IMR-90 (cell line): Measurements from ENCODE around the gene RAI1. TPM values are rescaled to one million over a fixed set of nuclear protein-coding genes. Genes with fewer than 3 reads are reported as not detected.
A peak's percentile ranks its signal among the peaks of the same experiment; 100 is the strongest.

ENCODE experiments used
- ATAC-seq: fragments of 200-7000 bp; cut with Tn5 transposase; 2 replicates; pipeline ENCODE4 v1.9.1; 2020; ENCODE audit warnings: low read depth, mild to moderate bottlenecking, moderate library complexity
- BruUV-seq: library from RNA; stranded (reverse); fragments of 400-500 nt; replicated peaks from 2 replicates; lab custom pipeline; 2021; lab: Mats Ljungman, UMichigan
- CTCF ChIA-PET: fragments of 300-600 bp; formaldehyde crosslinking; extraction: SDS; loops from one replicate; lab custom pipeline; 2021; ENCODE audit warnings: antibody characterized with exemption; lab: Yijun Ruan, JAX
- POLR2A ChIA-PET: fragments of 300-600 bp; sonication (Branson Sonifier 250); formaldehyde crosslinking; loops from one replicate; lab custom pipeline; 2022; ENCODE audit warnings: antibody characterized with exemption; ENCODE audit not compliant: unreplicated experiment; lab: Charles Lee
- DNase-seq: peaks from one replicate; pipeline ENCODE4 v3.0.0; 2013
- H2AFZ ChIP-seq: replicated peaks from 2 replicates; pipeline ENCODE3; 2013; ENCODE audit warnings: low read length, mild to moderate bottlenecking; ENCODE audit not compliant: poor library complexity
- H2AK5ac ChIP-seq: 2 replicates; pipeline ENCODE4 v1.6.1; 2013; ENCODE audit warnings: low read depth, low read length, inconsistent platforms
- H2AK9ac ChIP-seq: replicated peaks from 2 replicates; pipeline ENCODE3; 2013; ENCODE audit warnings: mild to moderate bottlenecking, low read depth, low read length, moderate library complexity; ENCODE audit not compliant: poor library complexity
- H2BK120ac ChIP-seq: 2 replicates; pipeline ENCODE4 v1.6.1; 2013; ENCODE audit warnings: low read depth, low read length, inconsistent platforms
- H2BK15ac ChIP-seq: 3 replicates; pipeline ENCODE4 v1.6.1; 2013; ENCODE audit warnings: low read depth, low read length, inconsistent platforms
- H2BK20ac ChIP-seq: 2 replicates; pipeline ENCODE4 v1.6.1; 2013; ENCODE audit warnings: low read depth, mild to moderate bottlenecking, inconsistent platforms, low read length, moderate library complexity
- H2BK5ac ChIP-seq: 2 replicates; pipeline ENCODE4 v1.6.1; 2013; ENCODE audit warnings: mild to moderate bottlenecking, low read depth, low read length, inconsistent platforms; ENCODE audit not compliant: poor library complexity, severe bottlenecking
- H3K14ac ChIP-seq: replicated peaks from 2 replicates; pipeline ENCODE4 v1.6.1; 2013; ENCODE audit warnings: low read depth, low read length, inconsistent platforms
- H3K18ac ChIP-seq: 2 replicates; pipeline ENCODE4 v1.6.1; 2013; ENCODE audit warnings: low read depth, low read length, control low read depth
- H3K23ac ChIP-seq: 2 replicates; pipeline ENCODE4 v1.6.1; 2013; ENCODE audit warnings: low read depth, low read length, inconsistent platforms
- H3K27ac ChIP-seq: 2 replicates; pipeline ENCODE4 v1.5.1; 2013; ENCODE audit warnings: mild to moderate bottlenecking, control low read depth, low read length; ENCODE audit not compliant: insufficient read depth
- H3K27me3 ChIP-seq: 2 replicates; pipeline ENCODE4 v1.6.1; 2013; ENCODE audit warnings: low read length; ENCODE audit not compliant: control insufficient read depth, insufficient read depth
- H3K36me3 ChIP-seq: 2 replicates; pipeline ENCODE4 v1.6.1; 2013; ENCODE audit warnings: low read length, mixed read lengths; ENCODE audit not compliant: control insufficient read depth, insufficient read depth
- H3K4ac ChIP-seq: 2 replicates; pipeline ENCODE4 v1.6.1; 2013; ENCODE audit warnings: low read depth, low read length, inconsistent platforms
- H3K4me1 ChIP-seq: 2 replicates; pipeline ENCODE4 v1.6.1; 2013; ENCODE audit warnings: low read length, mixed read lengths; ENCODE audit not compliant: control insufficient read depth, insufficient read depth
- H3K4me2 ChIP-seq: 2 replicates; pipeline ENCODE4 v1.6.1; 2013; ENCODE audit warnings: low read depth, mild to moderate bottlenecking, control low read depth, low read length, moderate library complexity
- H3K4me3 ChIP-seq: 2 replicates; pipeline ENCODE4 v1.5.1; 2013; ENCODE audit warnings: low read depth, mild to moderate bottlenecking, control low read depth, low read length, moderate library complexity; ENCODE audit not compliant: insufficient read depth
- H3K56ac ChIP-seq: 2 replicates; pipeline ENCODE4 v1.6.1; 2013; ENCODE audit warnings: low read length, inconsistent platforms; ENCODE audit not compliant: insufficient read depth; ENCODE audit errors: extremely low read depth
- H3K79me1 ChIP-seq, 2 experiments: 2 replicates each; pipeline ENCODE4 v1.6.1; 2013; ENCODE audit warnings: low read length in 2 of 2, inconsistent platforms in 1 of 2, low read depth in 1 of 2
- H3K9ac ChIP-seq: 2 replicates; pipeline ENCODE4 v1.6.1; 2013; ENCODE audit warnings: low read depth, low read length, control low read depth
- H3K9me1 ChIP-seq: 2 replicates; pipeline ENCODE4 v1.6.1; 2013; ENCODE audit warnings: low read length, inconsistent platforms; ENCODE audit not compliant: insufficient read depth
- H3K9me3 ChIP-seq: 2 replicates; pipeline ENCODE4 v1.6.1; 2013; ENCODE audit warnings: low read length; ENCODE audit not compliant: control insufficient read depth, insufficient read depth
- H4K20me1 ChIP-seq: 2 replicates; pipeline ENCODE4 v1.6.1; 2013; ENCODE audit warnings: low read length, inconsistent platforms; ENCODE audit not compliant: insufficient read depth
- H4K5ac ChIP-seq: 2 replicates; pipeline ENCODE4 v1.6.1; 2013; ENCODE audit warnings: mild to moderate bottlenecking, low read depth, low read length, control low read depth
- H4K8ac ChIP-seq, 2 experiments: 2 replicates each; pipeline ENCODE4 v1.6.1; 2013; ENCODE audit warnings: low read depth in 2 of 2, low read length in 2 of 2, control low read depth in 1 of 2, inconsistent platforms in 1 of 2
- H4K91ac ChIP-seq: 2 replicates; pipeline ENCODE4 v1.6.1; 2013; ENCODE audit warnings: low read depth, low read length, inconsistent platforms; ENCODE audit not compliant: insufficient read depth
- CEBPB ChIP-seq: IDR thresholded peaks from 2 replicates; pipeline ENCODE4 v1.6.1; 2012; ENCODE audit warnings: low read depth, low read length, improper control_type of control experiment
- CTCF ChIP-seq: conservative IDR thresholded peaks from 2 replicates; pipeline ENCODE4 v1.5.1; 2012; ENCODE audit warnings: mild to moderate bottlenecking, low read depth, low read length, improper control_type of control experiment
- FOS ChIP-seq: fragments of 150-350 bp; IDR thresholded peaks from 2 replicates; pipeline ENCODE4 v1.6.1; 2016; ENCODE audit warnings: low read depth, low read length
- MAZ ChIP-seq: IDR thresholded peaks from 2 replicates; pipeline ENCODE4 v1.6.1; 2012; ENCODE audit warnings: low read depth, mild to moderate bottlenecking, low read length, improper control_type of control experiment, moderate library complexity, borderline replicate concordance
- POLR2A ChIP-seq: IDR thresholded peaks from 2 replicates; pipeline ENCODE4 v1.6.1; 2012; ENCODE audit warnings: mild to moderate bottlenecking, low read depth, low read length
- RCOR1 ChIP-seq: IDR thresholded peaks from 2 replicates; pipeline ENCODE4 v1.6.1; 2012; ENCODE audit warnings: mild to moderate bottlenecking, low read length, improper control_type of control experiment; ENCODE audit not compliant: insufficient replicate concordance
- USF2 ChIP-seq: fragments of 150-350 bp; IDR thresholded peaks from 2 replicates; pipeline ENCODE4 v1.6.1; 2017; ENCODE audit warnings: mild to moderate bottlenecking, antibody characterized with exemption, low read length, low read depth
- WGBS, 2 experiments: methylation state at CpG; one replicate each; pipeline versions ENCODE4 v1.1.5 to v1.1.7; 2013; ENCODE audit warnings: missing lambda C conversion rate in 2 of 2; ENCODE audit not compliant: insufficient read length in 1 of 2; ENCODE audit errors: extremely low coverage in 2 of 2; 5-methylcytosine and 5-hydroxymethylcytosine counted together
- dilution Hi-C: fragments of 300-500 bp; cut with HindIII; formaldehyde crosslinking; loops from one replicate; pipeline ENCODE4 v1.14.3; 2018; ENCODE audit warnings: low sequenced_read_pairs; ENCODE audit not compliant: unreplicated experiment
- in situ Hi-C: fragments of 300-500 bp; cut with MboI; formaldehyde crosslinking; loops from 3 replicates; pipeline ENCODE4 v1.14.3; 2019; ENCODE audit warnings: low sequenced_read_pairs, inconsistent platforms, mixed read lengths
- intact Hi-C: fragments of 100-400 bp; cut with micrococcal nuclease; formaldehyde crosslinking; loops from 2 replicates; pipeline ENCODE4 v1.10.0; 2022
- polyA plus RNA-seq, 3 experiments: library from polyadenylated mRNA; depleted of rRNA; stranded (reverse); fragments of >200 nt; gene quantifications; 2 replicates each; pipeline ENCODE4 v1.2.3, GENCODE V29; 2012; ENCODE audit warnings: low replicate concordance in 1 of 3
- total RNA-seq: library from RNA; depleted of rRNA; stranded (reverse); fragments of >200 nt; gene quantifications from 2 replicates; pipeline ENCODE4 v1.2.3, GENCODE V29; 2012

Gene RAI1
- total and polyA plus RNA-seq, 2 of the 4 experiments (the other 2 are of a cell fraction) = 1.8 to 10.5 TPM

- Histone ChIP-seq H3K27ac (peak overlapping the region; percentile 86), H3K4me1 (peaks cover 75% of the 10 kb centered on the region), H3K23ac (peak overlapping the region; percentile 50), H2BK20ac (0 out of 2 replicates have a peak overlapping the region, but pooled peaks have one; percentile 20), H4K20me1 (peaks cover 97% of the 10 kb centered on the region), H2AFZ (no peak overlapping the region), H4K8ac (peak overlapping the region; percentile 77 to 84), H3K4ac (peak overlapping the region; percentile 91), H3K79me1 (peaks cover 37 to 93% of the 10 kb centered on the region in 2 experiments), H3K36me3 (peaks cover 2% of the 10 kb centered on the region; the same call in 1 of the 2 replicates), H2AK9ac (peak overlapping the region; percentile 91), H3K9me3 (no peaks in the 10 kb centered on the region), H3K9ac (no peak overlapping the region), H2AK5ac (peak overlapping the region; percentile 84), H4K91ac (peak overlapping the region; percentile 70), H3K9me1 (peaks cover 63% of the 10 kb centered on the region), H3K18ac (peak overlapping the region; percentile 26; the same call in 1 of the 2 replicates), H3K56ac (peak overlapping the region; percentile 24; the same call in 1 of the 2 replicates), H4K5ac (peak overlapping the region; percentile 66; the same call in 1 of the 2 replicates), H2BK5ac (peak overlapping the region; percentile 88), H2BK15ac (no peak overlapping the region), H3K4me3 (no peak overlapping the region), H3K14ac (peak overlapping the region; percentile 46), H3K27me3 (no peaks in the 10 kb centered on the region), H2BK120ac (peak overlapping the region; percentile 5), H3K4me2 (no peak overlapping the region)
- DNase-seq = no peak
- 50% methylated on average over 1 of the region's 7 CpGs; no CpG with 5 or more reads in 1 of the 2 experiments for WGBS, 2 experiments
- intact Hi-C loops (no loop called here), in situ Hi-C loops (no loop called here), dilution Hi-C loops (no loop called here)
- no peak; the same call in 1 of the 2 replicates for ATAC-seq
- ChIA-PET POLR2A (no interaction called here), CTCF (no interaction called here)
- TF ChIP-seq RCOR1 = no peak
- TF ChIP-seq USF2 = no peak
- no peak for TF ChIP-seq CTCF
- TF ChIP-seq POLR2A = no peak
- no peak for TF ChIP-seq FOS
- no peak for TF ChIP-seq CEBPB
- TF ChIP-seq MAZ = peak; percentile 19; the same call in 1 of the 2 replicates
- no TSS peak for BruUV-seq
Measured at GRCh38 chr17:17699491-17699890, 18.2 kb downstream of the RAI1 start.
